Measurements from ENCODE around the gene CTNND2.
A peak's percentile ranks its signal among the peaks of the same experiment; 100 is the strongest.

CTNND2 gene

DNA sequence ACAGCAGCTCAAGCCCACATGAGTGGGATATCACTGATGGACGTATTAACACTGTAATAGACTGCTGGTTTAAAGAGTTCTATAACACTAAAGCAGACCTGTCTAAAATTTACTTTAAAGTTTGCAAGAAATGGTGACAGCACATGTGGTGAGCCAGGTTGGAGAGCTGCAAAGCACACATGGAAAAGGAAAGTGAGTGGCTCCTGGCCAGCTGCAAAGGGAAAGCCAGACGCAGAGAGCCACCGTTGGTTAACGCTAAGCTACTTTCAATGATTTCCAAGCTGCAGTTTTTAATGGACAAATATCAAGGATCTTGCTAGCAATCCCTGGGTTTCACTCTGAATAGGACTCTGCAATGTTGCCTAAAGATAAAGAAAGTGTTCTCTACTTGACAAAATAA lies 89.9 kb downstream of the CTNND2 start:
- no peak for FAIRE-seq
- DNase-seq (ENCODE audit: insufficient read length, low spot score) = no peak
- TF ChIP-seq, protein P1, sequence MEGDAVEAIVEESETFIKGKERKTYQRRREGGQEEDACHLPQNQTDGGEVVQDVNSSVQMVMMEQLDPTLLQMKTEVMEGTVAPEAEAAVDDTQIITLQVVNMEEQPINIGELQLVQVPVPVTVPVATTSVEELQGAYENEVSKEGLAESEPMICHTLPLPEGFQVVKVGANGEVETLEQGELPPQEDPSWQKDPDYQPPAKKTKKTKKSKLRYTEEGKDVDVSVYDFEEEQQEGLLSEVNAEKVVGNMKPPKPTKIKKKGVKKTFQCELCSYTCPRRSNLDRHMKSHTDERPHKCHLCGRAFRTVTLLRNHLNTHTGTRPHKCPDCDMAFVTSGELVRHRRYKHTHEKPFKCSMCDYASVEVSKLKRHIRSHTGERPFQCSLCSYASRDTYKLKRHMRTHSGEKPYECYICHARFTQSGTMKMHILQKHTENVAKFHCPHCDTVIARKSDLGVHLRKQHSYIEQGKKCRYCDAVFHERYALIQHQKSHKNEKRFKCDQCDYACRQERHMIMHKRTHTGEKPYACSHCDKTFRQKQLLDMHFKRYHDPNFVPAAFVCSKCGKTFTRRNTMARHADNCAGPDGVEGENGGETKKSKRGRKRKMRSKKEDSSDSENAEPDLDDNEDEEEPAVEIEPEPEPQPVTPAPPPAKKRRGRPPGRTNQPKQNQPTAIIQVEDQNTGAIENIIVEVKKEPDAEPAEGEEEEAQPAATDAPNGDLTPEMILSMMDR (IDR thresholded peaks at IDR 0.05; ENCODE audit: insufficient read depth, missing control alignments) = no peak

DNA sequence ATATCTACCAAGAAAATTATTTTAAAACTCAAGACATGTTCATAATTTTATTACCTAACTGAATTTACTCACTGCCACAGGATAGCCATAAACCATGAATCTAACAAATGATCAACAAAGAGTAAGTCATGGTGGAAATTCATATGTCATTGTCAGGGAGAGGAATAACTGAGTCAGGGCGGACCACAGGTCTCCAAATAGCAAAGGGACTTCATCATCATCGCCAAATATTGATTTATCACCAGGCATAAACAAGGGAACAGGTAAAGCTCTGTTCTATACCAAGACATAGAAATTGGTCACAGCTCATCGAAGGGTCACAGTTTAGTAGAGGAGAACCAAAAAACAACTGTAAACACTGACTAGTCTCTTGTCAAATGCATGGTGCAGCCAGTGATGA lies 94.8 kb downstream of the CTNND2 start:
- FAIRE-seq = no peak
- no peak for DNase-seq (ENCODE audit: insufficient read length, low spot score)
- TF ChIP-seq, protein P1 (IDR thresholded peaks at IDR 0.05; ENCODE audit: insufficient read depth, missing control alignments) = no peak

DNA sequence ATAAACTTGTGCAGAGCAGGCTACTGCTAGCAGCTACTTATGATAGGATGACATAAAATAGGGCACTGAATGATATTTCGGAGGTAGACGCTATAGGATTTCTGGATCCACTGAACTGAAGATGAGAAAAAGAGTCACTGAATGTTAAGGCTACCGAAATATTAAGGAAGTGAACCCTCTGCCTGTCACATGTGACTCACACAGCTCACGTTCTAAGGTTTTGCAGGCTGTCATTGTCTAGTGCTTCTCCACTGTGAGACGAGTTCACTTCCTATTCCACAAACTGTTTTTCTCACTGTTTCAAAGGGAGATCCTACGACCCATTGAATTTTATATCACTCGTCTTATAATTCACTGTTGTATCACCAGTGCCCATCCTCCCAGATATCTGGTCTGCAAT lies 100.8 kb downstream of the CTNND2 start:
- FAIRE-seq (no peak), DNase-seq (ENCODE audit: insufficient read length, low spot score) (no peak)
- TF ChIP-seq, protein P1 (IDR thresholded peaks at IDR 0.05; ENCODE audit: insufficient read depth, missing control alignments) = no peak

DNA sequence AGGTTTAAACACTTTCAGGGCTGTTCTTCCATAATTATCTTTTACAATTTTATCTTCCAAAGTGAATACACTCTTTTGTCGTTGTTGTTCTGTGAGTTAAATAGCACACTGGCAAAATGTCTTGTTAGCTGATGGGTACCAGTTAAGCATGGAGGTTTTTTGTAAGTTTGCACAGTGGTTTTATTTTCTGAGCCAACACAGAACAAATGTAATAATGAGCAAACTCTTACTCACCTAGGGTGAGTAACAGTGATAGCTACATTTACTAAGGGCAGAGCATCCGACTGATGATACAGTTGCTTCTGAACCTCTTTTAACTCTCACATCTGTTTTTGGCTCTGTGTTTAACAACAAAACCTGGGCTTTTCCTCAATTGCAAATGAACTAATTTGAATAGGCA lies 103.2 kb downstream of the CTNND2 start:
- DNase-seq (ENCODE audit: insufficient read length, low spot score) = no peak
- FAIRE-seq = no peak
- TF ChIP-seq, protein P1 (IDR thresholded peaks at IDR 0.05; ENCODE audit: insufficient read depth, missing control alignments) = no peak

DNA sequence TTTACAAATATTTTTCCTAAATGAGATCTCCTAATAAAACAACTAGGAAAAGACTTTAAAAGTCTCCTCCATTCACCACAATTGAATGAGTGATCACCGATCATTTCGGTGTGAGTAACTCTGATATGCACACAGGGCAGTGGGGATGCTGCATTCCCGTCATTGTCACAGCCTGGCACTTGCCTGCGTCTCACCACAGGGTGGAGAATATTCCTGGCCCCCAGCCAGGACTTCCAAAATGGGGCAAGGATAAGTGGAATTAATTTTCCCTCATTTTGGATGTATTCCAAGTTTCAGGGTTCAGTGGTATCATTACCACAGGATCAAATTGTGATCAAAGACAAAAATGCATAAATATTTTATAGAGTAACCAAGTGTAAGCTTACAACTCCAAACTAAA lies 107.1 kb downstream of the CTNND2 start:
- FAIRE-seq (no peak), DNase-seq (ENCODE audit: insufficient read length, low spot score) (no peak)
- TF ChIP-seq, protein P1 (IDR thresholded peaks at IDR 0.05; ENCODE audit: insufficient read depth, missing control alignments) = peak; percentile 4

DNA sequence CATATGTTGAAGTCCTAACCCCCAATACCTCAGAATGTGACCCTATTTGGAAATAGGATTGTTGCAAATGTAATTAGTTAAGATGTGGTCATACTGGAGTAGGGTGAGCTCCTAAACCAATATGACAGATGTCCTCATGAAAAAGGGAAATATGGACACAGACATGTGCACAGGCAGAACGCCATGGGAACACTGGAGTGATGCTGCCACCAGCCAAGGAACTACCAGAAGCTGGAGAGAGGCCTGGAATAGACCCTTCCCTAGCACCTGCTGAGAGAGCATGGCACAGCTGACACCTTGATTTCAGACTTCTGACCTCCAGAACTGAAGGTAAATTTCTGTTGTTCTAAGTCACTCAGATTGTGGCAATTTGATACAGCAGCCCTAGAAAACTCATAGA lies 110.8 kb downstream of the CTNND2 start:
- FAIRE-seq (no peak), DNase-seq (ENCODE audit: insufficient read length, low spot score) (no peak)
- TF ChIP-seq, protein P1 (IDR thresholded peaks at IDR 0.05; ENCODE audit: insufficient read depth, missing control alignments) = no peak

DNA sequence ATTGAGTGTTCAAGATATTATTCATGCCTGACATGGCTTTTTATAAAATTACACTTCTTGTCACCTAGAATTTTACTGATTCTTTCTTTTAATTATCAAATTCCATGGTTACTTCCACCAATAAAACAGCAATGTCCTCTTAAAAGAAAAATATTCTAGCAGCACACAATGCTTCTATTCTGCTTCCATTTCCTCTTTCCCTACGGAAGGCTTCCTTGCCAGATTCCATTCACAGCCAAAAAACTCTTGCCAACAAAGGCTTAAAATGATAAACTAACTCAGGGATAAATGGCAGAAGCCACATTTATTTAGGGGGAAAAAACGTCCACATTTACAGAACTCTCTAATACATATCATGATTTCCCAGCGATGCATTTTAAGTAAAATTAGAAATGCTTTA lies 111.6 kb downstream of the CTNND2 start:
- TF ChIP-seq, protein P1 (IDR thresholded peaks at IDR 0.05; ENCODE audit: insufficient read depth, missing control alignments) = no peak
- FAIRE-seq (no peak), DNase-seq (ENCODE audit: insufficient read length, low spot score) (no peak)

Measured in D721Med (cell line).